Stromal cell of bone marrow (primary cell): Measurements from ENCODE around the gene MPP2.
"Not testable (repeated sequence)": the region's sequence is repeated elsewhere in the genome, so short reads cannot be mapped to it uniquely, and the experiment has no call there.

Source experiments
- DNase-seq: peaks from one replicate; pipeline ENCODE4 v3.0.0-alpha.2; 2012; ENCODE audit warnings: low read depth

MPP2 gene

DNA sequence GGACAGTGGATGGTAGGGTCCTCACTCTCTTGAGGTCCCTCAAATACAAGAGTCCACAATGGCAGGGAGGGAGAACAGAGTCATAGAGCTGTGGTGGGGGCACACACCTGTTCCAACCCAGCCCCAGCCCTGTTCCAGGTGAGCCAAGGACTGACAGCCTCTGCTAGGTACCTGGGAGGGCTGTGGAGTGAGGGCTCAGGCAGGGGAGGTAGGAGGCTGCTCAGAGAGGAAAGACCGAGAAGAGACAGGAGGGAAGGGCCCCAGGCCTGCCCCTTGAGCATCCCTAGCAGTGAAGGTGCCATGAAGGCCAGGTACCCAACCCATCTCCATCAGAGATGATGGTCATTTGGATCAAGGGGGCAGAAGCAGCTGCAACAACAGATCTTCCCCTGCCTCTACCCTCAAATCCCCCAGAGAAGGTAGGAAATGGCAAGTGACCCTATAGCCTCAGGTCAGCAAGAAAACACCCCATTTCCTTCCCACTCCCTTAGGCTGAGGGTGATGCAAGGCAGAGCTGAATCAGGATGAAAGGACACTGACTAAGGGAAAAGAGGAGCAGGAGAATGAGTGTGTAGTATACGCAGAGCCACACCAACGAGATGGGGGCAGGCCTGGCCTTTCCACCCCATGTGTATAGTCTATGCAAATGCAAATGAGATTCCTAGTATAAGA, 31.7 kb downstream of the MPP2 start:
- DNase-seq = no peak

DNA sequence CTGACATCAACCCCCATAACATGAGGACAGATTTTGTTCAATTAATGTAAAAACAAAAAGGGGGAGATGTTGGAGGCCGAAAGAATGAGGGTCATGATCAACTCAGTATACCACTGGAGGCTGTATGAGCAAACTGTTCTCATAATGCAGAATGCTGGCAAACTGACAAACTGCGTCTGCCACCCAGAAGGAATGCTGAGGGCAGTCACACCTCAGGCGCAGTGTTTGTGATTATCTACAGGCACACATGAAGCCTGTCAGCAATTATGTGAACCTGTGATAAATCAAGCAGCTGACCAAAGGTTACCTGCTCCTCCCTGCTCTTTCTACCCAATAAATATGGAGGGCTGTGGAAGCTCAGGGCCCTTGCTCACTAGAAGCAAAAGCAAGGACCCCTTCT, 33.0 kb downstream of the MPP2 start:
- DNase-seq = no peak

DNA sequence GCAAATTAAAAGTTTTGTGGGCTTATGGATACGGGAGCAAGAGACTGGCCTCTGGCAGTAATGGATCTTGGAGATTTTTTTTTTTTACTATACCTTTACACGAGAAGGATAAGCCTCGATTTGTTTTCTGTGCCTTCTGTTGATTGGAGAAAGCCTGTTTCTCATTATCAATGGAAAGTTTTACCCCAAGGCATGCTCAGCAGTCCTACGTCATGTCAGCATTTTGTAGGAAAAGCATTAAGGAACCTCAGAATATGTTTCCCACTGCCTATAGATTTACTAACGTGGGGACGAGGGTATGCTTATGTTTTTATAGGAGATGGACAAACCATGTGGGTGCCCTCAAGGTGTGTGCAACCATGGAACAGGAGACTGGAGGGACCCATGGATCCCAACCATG, 33.5 kb downstream of the MPP2 start:
- DNase-seq = no peak

DNA sequence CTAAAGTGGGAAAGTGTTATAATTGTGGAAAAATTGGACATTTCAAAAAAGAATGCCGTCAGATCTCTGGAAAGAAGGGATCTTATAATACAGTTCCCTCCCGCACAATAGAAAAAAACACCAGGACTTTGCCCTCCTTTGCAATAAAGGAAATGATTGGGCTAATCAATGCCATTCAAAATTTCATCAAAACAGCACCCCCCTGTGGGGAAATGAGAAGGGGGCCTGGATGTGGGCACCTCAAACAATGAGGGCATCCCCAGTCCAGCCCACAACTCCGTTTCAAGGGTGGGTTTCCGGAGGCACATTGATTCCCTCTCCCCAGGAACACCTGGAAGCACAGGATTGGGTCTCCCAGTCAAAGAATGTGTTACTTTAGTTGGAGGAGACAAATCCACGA, 34.2 kb downstream of the MPP2 start:
- DNase-seq = no peak

DNA sequence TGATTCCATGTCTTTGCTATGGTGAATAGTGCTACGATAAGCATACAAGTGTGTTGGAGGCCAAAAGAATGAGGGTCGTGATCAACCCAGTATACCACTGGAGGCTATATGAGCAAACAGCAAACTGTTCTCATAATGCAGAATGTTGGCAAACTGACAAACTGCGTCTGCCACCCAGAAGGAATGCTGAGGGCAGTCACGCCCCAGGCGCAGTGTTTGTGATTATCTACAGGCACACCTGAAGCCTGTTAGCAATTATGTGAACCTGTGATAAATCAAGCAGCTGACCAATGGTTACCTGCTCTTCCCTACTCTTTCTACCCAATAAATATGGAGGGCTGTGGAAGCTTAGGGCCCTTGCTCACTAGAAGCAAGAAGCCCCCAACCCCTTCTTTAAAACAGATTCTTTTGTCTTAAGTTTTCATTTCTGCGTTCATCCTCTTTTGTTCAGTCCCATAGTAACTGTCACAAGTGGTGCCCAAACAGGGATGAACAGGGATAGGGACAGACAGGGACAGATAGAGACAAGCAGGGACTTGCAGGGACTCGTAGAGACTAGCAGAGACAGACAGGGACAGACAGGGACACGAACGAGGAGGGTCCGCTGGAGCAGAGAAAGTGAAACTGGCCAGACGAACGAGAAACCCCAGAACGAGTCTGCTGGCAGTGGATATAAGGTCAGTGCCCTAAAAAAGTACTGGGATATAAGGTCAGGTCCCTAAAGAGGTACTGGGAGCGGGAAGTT, 35.2 kb downstream of the MPP2 start:
- DNase-seq = no peak

DNA sequence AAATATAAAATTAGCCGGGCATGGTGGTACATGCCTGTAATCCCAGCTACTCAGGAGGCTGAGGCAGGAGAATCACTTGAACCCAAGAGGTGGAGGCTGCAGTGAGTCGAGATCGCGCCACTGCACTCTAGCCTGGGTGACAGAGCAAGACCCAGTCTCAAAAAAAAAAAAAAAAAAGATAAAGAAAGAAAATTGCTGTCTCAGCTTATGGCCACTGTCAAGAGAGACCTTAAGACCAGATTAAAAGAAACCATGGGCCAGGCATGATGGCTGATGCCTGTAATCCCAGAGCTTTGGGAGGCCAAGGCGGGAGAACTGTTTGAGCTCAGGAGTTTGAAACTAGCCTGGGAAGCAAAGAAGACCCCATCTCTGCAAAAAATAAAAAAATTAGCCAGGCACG, 38.3 kb downstream of the MPP2 start:
- not testable (repeated sequence) for DNase-seq

DNA sequence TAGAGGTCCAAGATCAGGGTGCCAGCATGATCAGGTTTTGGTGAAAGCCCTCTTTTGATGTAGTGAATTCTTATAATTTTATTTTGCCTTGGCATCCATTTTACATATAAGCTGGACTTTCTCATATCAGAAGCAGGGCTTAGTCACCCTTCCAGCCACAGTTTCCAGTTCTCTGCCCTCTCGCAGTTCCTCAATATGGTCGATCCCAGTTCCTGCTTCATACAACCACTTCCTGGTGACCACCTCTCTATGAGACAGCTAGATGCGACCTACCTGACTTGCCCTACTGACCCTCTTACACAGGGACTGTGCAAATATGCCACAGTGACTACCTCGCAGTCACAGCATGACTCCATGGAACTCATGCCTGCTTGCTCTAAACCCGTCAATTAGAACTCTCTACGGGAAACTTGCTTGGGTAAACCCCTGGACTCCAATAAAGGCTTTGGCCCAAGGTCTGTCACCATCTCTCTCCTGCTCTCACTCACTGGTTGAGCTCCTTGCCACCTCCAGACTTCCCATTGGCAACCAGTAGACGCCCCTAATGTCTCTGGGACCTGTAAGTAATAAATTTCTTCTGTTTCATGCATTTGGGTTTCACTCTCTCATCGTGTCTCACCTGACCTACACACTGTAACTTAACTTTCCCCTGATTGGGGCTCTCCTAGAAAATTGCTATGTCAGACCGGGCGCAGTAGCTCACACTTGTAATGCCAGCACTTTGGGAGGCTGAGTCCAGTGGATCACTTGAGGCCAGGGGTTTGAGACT, 38.9 kb downstream of the MPP2 start:
- DNase-seq = no peak

DNA sequence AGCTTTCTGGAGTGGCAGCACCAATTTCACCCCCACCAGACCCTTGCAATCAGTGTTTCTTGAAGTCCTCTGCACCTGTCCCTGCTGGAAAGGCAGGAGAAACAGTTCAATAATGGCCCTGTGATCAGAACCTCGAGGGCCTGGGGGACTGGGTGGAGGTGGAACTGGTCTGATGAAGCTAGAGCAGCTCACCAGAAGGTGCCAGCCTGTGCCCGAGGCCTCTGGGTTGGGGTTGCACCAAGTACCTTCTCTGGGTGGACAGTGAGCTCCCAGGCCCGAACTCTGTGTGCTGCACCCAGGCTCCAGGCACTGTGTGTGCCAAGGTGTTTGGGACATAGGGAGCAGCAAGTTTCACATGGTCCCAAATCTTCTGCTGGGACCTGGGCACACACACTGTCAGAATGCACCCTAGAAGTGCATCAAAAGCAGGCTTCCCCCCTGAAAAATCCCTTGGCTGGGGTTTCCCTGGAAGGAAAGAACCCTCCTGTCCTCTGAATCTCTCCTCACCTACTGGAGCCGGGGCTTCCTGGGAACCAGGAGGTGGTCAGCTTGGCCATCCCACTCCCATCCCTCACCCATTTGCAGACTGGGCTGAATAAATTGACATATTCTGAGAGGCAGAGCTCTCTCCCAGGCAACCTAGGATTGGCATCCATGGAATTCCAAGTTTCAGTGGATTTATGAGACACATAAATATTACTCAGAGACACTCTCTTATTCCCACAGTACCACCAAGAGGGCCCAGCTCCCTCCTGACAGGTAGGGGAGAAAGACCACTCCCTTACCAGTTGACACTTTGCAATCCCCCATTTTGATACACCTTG, 43.0 kb downstream of the MPP2 start:
- no peak for DNase-seq

DNA sequence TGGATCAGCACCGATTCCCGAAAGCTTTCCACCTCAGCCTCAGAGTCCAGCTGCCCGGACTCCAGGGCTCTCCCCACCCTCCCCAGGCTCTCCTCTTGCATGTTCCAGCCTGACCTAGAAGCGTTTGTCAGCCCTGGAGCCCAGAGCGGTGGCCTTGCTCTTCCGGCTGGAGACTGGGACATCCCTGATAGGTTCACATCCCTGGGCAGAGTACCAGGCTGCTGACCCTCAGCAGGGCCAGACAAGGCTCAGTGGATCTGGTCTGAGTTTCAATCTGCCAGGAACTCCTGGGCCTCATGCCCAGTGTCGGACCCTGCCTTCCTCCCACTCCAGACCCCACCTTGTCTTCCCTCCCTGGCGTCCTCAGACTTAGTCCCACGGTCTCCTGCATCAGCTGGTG, 45.4 kb downstream of the MPP2 start:
- no peak for DNase-seq

DNA sequence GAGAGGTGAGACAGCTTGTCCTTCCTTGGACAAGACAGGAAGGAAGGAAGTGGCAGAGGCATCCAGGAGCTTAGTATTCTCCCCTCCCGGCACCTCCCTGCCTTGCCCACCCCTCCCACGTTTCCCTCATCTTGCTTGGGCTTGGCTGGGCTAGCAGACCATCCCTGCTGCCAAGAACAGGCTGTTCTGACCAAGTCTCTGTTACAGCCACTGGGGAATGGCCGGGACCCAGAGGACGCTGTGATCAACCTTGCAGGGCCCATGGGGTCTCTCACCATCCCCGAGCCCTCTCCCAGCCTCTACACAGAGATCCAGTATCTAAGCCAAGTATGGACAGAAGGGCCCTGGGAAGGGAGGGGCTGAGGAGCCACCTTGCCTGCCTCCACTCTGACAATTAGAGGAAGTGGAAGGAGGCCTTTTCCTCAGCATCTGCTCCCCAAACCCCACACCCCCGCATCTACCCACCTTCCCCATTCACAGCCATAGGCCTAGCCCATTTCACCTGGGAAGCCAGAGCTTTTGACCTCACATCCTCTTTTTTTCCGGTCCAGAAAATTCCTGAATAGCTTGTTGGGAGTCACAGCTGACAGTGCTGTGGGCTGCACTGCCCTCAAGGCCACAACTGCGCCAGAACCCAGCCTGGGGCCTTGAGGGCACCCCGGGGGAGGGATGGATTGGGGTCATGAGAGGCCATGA, 46.3 kb downstream of the MPP2 start:
- DNase-seq = no peak

DNA sequence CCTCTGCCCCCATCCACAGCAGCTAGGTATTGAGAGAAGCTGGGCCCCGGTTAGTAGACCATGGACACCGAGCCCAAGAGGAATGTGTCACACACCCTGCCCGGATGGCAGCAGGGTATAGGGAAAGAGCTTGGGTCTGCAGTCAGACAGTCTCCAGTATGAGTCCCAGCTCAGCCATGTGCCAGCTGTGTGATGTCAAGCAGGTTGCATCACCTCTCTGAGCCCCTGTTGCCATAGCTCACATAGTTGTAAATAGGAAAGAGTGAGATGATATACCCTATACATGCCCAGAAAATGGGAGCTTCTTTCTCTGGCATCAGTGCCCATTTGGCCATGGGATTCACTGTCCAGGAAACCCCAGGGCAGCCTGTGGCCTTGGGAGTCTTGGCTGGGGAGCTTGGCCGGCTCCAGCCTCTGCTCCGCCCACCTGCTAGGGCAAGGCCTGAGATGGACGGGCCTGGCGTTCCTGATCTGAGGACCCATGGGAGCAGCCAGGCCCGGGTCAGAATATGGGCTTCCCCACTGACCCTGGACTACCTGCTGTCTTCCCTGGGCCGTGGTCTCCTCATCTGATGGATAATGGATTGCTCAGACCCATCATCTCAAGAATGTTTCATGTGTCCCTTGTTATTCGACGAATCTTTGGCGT, 47.1 kb downstream of the MPP2 start:
- no peak for DNase-seq

DNA sequence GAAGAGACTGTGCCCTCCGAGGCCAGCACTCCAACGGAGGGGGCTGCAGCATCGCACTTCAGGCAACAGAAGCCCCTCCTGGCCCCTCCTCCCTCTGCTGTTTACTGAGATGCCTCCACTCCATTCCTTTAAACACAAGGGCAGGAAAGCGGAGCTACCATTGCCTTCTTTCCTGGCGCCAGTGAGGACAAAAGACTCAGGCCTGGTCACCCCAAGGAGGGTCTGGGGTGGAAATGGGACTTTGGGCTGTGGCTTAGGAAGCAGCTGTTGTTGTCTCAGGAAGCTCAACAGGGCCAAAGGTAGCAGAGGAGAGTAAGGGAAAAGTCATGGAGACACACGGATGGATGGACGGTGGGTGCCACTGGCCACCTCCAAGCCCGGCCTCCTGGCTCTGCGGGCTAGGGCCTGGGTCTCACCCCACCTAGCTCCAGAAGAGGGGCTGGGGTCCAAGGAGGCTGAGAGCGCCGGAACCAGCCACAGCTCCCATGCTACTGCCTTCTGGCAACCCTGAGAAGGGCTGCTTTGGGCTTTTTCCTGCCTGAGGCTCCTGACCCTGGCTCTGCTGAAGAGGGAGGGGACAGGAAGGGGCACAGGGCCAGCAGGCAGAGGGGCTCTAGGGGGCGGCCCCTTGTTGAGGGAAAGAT, 49.3 kb downstream of the MPP2 start:
- no peak for DNase-seq

DNA sequence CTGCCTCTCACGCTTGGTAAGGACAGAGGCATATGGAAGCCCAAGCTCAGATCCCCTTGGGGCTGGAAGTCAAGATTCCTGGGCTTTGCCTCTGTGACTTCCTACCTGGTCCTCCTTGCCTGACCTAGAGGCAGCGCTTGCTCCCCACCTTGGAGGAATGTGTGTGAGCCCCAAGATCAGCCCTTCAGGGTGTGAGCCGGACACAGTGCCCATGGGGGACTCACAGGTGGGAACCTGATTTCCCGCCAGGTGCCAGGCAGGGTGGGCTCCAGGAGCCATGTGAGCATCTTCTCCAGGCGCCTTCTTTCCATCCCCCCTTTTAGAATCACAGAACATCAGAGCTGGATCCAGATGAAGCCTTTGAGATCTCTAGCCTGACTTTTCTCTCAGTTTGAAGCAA, 50.2 kb downstream of the MPP2 start:
- DNase-seq = no peak

DNA sequence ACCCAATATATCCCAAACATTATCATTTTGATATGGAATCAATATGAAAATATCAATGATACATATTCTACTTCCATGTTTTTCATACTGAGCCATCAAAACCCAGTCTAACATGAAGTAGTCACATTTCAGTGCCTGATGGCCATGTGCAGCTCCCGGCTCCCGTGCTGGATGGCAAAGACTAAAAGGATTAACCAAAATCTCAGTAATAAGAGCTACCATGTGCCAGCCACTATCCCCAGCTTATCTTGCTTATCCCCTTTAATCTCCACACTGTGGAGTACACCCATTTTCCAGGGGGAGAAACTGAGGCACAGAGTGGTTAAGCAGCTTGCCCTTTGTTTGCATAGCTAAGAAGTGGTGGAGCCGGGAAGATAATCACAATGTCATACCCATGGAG, 51.2 kb downstream of the MPP2 start:
- no peak for DNase-seq

DNA sequence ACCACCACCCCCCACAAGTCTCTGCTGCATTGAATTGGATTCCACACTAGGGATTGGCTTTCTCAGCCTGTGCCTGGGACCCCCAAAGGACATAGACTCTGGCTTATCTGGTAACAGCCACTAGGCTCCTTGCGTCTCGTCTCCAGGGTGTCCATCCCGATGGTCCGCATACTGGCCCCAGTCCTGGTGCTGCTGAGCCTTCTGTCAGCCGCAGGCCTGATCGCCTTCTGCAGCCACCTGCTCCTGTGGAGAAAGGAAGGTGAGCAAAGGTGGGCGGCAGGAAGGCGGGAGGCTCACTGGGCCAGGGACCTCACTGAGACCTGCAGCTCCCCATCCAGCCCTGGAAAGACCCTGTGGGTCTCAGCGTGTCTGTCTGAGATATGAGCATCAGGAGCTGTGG, 52.3 kb downstream of the MPP2 start:
- no peak for DNase-seq

DNA sequence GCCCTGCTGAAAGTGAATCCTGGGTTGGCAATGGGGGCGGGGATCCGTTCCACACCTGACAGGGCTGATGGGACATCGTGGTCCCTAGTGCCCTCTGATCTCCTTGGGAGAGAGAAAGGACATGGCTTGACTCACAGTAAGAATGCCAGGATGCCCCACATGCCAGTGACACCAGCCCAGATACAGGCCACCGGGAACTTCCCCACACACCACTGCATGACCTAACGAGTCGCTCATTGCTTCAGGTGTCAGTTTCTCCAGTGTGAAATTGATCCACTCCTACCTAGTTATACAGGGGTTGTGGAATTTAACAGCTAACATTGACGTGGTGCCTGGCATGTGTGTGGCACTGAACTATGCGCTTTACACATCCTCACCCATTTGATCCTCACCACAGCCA, 52.8 kb downstream of the MPP2 start:
- no peak for DNase-seq

DNA sequence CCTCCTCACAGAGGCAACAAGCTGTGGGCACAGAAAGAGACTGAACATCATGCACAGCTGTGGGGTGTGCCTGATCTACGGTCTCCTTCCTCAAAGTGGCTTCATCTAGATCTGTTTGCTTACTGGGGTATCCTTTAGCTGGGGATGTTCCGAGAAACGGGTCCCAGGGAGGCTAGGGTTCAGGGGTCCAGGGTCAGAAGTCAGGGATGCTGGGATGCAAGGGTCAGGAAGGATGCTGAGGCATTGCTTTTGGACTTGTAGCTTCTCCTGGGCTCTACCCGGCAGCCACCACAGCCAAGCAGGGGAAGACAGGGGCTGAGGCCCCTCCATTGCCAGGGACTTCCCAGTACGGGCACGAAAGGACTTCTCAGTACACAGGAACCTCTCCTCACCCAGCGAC, 53.8 kb downstream of the MPP2 start:
- DNase-seq = no peak

DNA sequence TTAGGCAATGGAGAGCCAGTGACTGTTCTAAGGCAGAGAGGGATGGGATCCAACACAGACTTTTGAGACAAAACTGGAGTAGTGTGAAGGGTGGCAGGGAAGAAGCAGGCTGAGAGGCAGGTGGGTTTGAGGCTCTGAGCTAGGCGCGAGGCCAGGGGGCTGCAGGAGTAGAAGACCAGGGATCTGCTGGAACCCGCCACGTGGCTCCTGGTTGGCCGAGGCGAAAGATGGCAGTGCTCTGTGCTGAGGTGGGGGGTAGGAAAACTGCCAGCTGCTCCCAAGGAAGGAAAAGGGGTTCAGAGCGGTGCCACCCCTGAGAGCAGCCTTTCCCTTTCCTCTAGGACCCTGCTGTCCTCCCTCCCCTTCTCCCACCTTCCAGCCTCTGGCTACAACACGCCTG, 54.8 kb downstream of the MPP2 start:
- DNase-seq = no peak

DNA sequence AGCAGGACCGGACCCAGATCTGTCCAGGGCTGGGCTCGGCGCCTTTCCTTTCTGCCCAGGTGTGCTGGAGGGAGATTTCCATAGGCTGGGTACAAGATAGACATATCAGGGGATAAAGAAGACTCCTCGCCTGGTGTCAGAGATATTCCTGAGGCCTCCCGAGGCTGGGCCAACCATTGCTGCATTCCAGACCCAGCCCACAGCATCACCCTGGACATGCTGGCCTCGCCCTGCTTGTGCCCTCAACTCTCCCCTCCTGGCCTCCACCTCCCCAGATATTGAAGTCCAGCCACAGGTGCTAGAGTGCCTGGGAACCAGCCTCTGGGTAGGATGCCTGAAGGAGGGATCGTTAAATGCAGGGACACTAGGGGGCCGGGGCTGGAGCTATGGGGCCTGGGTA, 58.2 kb downstream of the MPP2 start:
- no peak for DNase-seq

DNA sequence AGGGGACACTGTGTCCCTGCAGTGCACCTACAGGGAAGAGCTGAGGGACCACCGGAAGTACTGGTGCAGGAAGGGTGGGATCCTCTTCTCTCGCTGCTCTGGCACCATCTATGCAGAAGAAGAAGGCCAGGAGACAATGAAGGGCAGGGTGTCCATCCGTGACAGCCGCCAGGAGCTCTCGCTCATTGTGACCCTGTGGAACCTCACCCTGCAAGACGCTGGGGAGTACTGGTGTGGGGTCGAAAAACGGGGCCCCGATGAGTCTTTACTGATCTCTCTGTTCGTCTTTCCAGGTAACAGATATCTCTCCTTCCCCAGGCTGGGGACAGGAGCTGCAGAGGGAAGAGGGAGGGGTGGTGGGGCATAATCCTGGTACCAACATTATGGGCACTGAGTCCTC, 58.7 kb downstream of the MPP2 start:
- no peak for DNase-seq

DNA sequence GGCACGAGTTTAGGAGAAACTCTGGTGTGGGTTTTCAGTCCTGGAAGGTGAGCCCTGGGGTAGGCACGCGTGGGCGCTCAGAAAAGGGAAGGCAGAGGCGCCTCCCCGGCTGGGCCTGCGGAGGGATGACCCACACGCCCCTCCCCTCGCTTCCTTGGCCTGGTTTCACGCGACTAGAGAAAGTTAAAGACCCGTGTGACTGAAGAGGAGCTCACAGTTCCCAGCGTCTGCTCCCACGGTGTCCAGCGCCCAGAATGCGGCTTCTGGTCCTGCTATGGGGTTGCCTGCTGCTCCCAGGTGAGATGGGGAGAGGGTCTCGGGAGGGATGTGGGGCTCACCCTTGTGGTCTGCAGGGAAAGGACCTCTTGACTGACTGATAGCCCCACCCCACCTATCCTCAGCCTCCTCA, 60.4 kb downstream of the MPP2 start, which contains the start of gene CD300LG:
TSS of gene CD300LG (plus strand) at position 214 of the 409 bp plus-strand sequence. CDS start at position 255, 41 bp downstream.
- no peak for DNase-seq
